ENCODE results near the gene PRSS16. TPM values are rescaled to one million over a fixed set of nuclear protein-coding genes. Genes with fewer than 3 reads are reported as not detected.

Gene PRSS16
- total RNA-seq, 3 donors from 2014 or later (not counting 1 experiment from before 2014, with no cell fraction given): 2.0 TPM; not detected in 2

GRCh38 chr6:27241443-27241842, 6.1 kb upstream of the PRSS16 start:
- Histone ChIP-seq H3K9me3 (ENCODE audit: control insufficient read depth, insufficient read depth, low read length) (peaks cover 13% of the 10 kb centered on the region), H3K27me3 (ENCODE audit: control insufficient read depth, insufficient read depth, low read length) (peaks cover 32% of the 10 kb centered on the region), H3K4me1 (ENCODE audit: control insufficient read depth, insufficient read depth, low read length) (peaks cover 11% of the 10 kb centered on the region), H3K4me3 (ENCODE audit: low read length) (no peak overlapping the region), H3K27ac (ENCODE audit: low read length) (no peak overlapping the region), H3K36me3 (ENCODE audit: control insufficient read depth, insufficient read depth, low read length) (no peaks in the 10 kb centered on the region)
- Mint-ChIP-seq H3K36me3 (peaks cover 19% of the 10 kb centered on the region), H3K9me3 (no peaks in the 10 kb centered on the region), H3K4me1 (peaks cover 14 to 23% of the 10 kb centered on the region in 2 donors), H3K27ac (no peak overlapping the region), H3K27me3 (ENCODE audit: low read depth in 2 of 2) (peaks cover 50 to 67% of the 10 kb centered on the region in 2 donors), H3K4me3 (no peak overlapping the region)
- ATAC-seq (no peak), DNase-seq (no peak)
- intact Hi-C loops (cut with micrococcal nuclease): no loop called here
- WGBS (ENCODE audit: insufficient coverage): 91% methylated on average over 7 of the region's 7 CpGs
- no peak for TF ChIP-seq CTCF (IDR thresholded peaks at IDR 0.05)

GRCh38 chr6:27242589-27243265, 4.8 kb upstream of the PRSS16 start:
- no peaks in the 10 kb centered on the region for H3K9me3 Mint-ChIP-seq
- Histone ChIP-seq H3K27me3 (ENCODE audit: control insufficient read depth, insufficient read depth, low read length) (peaks cover 19% of the 10 kb centered on the region), H3K9me3 (ENCODE audit: control insufficient read depth, insufficient read depth, low read length) (peaks cover 11% of the 10 kb centered on the region), H3K4me1 (ENCODE audit: control insufficient read depth, insufficient read depth, low read length) (peaks cover 10% of the 10 kb centered on the region), H3K36me3 (ENCODE audit: control insufficient read depth, insufficient read depth, low read length) (no peaks in the 10 kb centered on the region), H3K4me3 (ENCODE audit: low read length) (no peak overlapping the region), H3K27ac (ENCODE audit: low read length) (no peak overlapping the region)
- H3K4me1 Mint-ChIP-seq: peaks cover 7 to 11% of the 10 kb centered on the region in 2 donors
- no peak for ATAC-seq
- no peak for DNase-seq
- peaks cover 37 to 54% of the 10 kb centered on the region in 2 donors for H3K27me3 Mint-ChIP-seq (ENCODE audit: low read depth in 2 of 2)
- TF ChIP-seq CTCF (IDR thresholded peaks at IDR 0.05): no peak
- H3K4me3 Mint-ChIP-seq: no peak overlapping the region
- H3K27ac Mint-ChIP-seq: no peak overlapping the region
- intact Hi-C loops (cut with micrococcal nuclease): no loop called here
- 62% methylated on average over 14 of the region's 14 CpGs for WGBS (ENCODE audit: insufficient coverage)
- H3K36me3 Mint-ChIP-seq: peaks cover 6% of the 10 kb centered on the region

- Histone ChIP-seq H3K27ac (ENCODE audit: low read length) (no peak overlapping the region), H3K27me3 (ENCODE audit: control insufficient read depth, insufficient read depth, low read length) (peaks cover 23% of the 10 kb centered on the region), H3K4me3 (ENCODE audit: low read length) (no peak overlapping the region), H3K4me1 (ENCODE audit: control insufficient read depth, insufficient read depth, low read length) (peaks cover 19% of the 10 kb centered on the region), H3K36me3 (ENCODE audit: control insufficient read depth, insufficient read depth, low read length) (no peaks in the 10 kb centered on the region), H3K9me3 (ENCODE audit: control insufficient read depth, insufficient read depth, low read length) (no peaks in the 10 kb centered on the region)
- Mint-ChIP-seq H3K36me3 (no peaks in the 10 kb centered on the region), H3K4me3 (no peak overlapping the region), H3K27ac (no peak overlapping the region), H3K4me1 (peaks cover 0 to 9% of the 10 kb centered on the region in 2 donors), H3K27me3 (ENCODE audit: low read depth in 2 of 2) (peaks cover 12 to 22% of the 10 kb centered on the region in 2 donors), H3K9me3 (no peaks in the 10 kb centered on the region)
- TF ChIP-seq CTCF (IDR thresholded peaks at IDR 0.05): no peak
- ATAC-seq (no peak), DNase-seq (no peak)
- 87% methylated on average over 3 of the region's 3 CpGs for WGBS (ENCODE audit: insufficient coverage)
- intact Hi-C loops (cut with micrococcal nuclease): no loop called here
These were observed 1.3 kb downstream of the PRSS16 start for GRCh38 chr6:27248783-27249182.
